ENCODE data around the gene SRPK2. TPM values are rescaled to one million over a fixed set of nuclear protein-coding genes. Genes with fewer than 3 reads are reported as not detected.
A peak's percentile ranks its signal among the peaks of the same experiment; 100 is the strongest.
"Not testable (repeated sequence)": the region's sequence is repeated elsewhere in the genome, so short reads cannot be mapped to it uniquely, and the experiment has no call there.

Gene SRPK2
- total RNA-seq, 2 donors from 2014 or later = 52.6 to 99.5 TPM

DNA sequence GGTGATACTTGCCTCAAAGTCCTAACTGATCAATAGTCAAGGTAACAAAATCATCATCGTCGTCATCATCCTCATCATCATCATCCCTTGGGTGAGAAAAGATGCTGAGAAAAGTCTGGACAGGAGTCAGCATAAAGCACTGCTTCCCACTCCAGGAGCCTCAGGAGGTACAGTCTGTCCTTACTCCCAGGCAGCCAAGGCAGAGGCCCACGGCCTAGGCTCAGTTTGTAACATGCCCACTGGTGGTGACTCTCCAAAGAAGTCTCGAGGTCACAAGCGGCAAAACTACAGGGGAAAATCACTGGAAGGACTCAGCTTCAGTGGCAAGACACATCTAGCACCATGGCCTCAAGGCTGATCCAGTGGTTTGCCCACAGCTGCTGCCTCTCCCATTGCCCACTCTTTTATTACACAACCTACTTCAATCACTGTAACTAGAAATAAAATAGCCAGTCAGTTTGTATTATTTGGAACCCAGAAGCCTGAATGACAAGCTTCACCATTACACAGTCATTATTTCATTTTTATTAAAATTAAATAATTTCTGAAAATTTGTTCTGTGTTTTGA, 150.4 kb downstream of the SRPK2 start:
- TF ChIP-seq, protein P1, sequence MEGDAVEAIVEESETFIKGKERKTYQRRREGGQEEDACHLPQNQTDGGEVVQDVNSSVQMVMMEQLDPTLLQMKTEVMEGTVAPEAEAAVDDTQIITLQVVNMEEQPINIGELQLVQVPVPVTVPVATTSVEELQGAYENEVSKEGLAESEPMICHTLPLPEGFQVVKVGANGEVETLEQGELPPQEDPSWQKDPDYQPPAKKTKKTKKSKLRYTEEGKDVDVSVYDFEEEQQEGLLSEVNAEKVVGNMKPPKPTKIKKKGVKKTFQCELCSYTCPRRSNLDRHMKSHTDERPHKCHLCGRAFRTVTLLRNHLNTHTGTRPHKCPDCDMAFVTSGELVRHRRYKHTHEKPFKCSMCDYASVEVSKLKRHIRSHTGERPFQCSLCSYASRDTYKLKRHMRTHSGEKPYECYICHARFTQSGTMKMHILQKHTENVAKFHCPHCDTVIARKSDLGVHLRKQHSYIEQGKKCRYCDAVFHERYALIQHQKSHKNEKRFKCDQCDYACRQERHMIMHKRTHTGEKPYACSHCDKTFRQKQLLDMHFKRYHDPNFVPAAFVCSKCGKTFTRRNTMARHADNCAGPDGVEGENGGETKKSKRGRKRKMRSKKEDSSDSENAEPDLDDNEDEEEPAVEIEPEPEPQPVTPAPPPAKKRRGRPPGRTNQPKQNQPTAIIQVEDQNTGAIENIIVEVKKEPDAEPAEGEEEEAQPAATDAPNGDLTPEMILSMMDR (IDR thresholded peaks at IDR 0.05) = no peak
- TF ChIP-seq POLR2AphosphoS5 (IDR thresholded peaks at IDR 0.05) (no peak), POLR2A (IDR thresholded peaks at IDR 0.05) (no peak)
- Histone ChIP-seq H3K9me3 (no peaks in the 10 kb centered on the region), H3K4me3 (no peak overlapping the region), H3K4me1 (replicated peaks) (no peaks in the 10 kb centered on the region), H3K27ac (no peak overlapping the region), H3K27me3 (replicated peaks; ENCODE audit: insufficient read depth) (no peaks in the 10 kb centered on the region), H3K36me3 (no peaks in the 10 kb centered on the region)
- intact Hi-C loops (cut with DNase I) = no loop called here
- DNase-seq (ENCODE audit: low spot score) = no peak
- WGBS = 94% methylated on average over 5 of the region's 5 CpGs

DNA sequence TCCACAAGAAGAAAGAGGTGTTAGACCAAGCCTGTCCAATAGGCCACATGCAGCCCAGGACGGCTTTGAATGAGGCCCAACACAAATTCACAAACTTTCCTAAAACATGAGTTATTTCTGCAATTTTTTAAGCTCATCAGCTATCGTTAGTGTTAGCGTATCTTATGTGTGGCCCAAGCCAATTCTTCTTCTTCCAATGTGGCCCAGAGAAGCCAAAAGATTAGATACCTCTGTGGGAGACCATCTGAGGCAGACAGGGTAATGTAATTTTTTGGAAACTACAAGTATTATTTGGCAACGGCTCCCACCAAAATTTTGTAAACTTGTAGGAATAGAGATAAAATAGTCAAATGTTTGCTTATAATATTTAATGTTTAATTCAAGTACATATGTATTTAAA, 153.8 kb downstream of the SRPK2 start:
- no peak for DNase-seq (ENCODE audit: low spot score)
- TF ChIP-seq, protein P1 (IDR thresholded peaks at IDR 0.05) = no peak
- TF ChIP-seq POLR2AphosphoS5 (IDR thresholded peaks at IDR 0.05) (no peak), POLR2A (IDR thresholded peaks at IDR 0.05) (no peak)
- WGBS = 93% methylated on average over 4 of the region's 4 CpGs

DNA sequence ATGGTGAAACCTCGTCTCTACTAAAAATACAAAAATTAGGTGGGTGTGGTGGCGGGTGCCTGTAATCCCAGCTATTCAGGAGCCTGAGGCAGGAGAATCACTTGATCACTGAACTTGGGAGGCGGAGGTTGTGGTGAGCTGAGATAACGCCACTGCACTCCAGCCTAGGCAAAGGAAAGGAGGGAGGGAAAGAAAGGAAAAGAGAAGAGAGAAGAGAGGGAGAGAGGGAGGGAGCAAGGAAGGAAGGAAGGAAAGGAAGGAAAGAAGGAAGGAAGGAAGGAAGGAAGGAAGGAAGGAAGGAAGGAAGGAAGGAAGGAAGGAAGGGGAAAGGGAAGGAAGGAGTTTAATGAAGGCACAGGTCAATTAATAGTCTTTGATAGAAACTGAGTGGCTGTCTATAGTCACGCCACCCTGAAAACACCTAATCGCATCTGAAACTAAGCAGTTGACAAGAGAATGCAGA, 155.9 kb downstream of the SRPK2 start:
- H3K27me3 ChIP-seq (replicated peaks; ENCODE audit: insufficient read depth); H3K4me3 ChIP-seq; intact Hi-C loops (cut with DNase I); H3K4me1 ChIP-seq (replicated peaks); H3K9me3 ChIP-seq; H3K36me3 ChIP-seq; H3K27ac ChIP-seq; DNase-seq (ENCODE audit: low spot score): not testable (repeated sequence)
- 90% methylated on average over 6 of the region's 6 CpGs for WGBS

More for the DNA sequence above, 153.8 kb downstream of the SRPK2 start:
- H3K27ac ChIP-seq = no peak overlapping the region
- H3K4me3 ChIP-seq = no peak overlapping the region
- H3K4me1 ChIP-seq (replicated peaks) = no peaks in the 10 kb centered on the region
- H3K27me3 ChIP-seq (replicated peaks; ENCODE audit: insufficient read depth) = no peaks in the 10 kb centered on the region
- no peaks in the 10 kb centered on the region for H3K9me3 ChIP-seq
- no peaks in the 10 kb centered on the region for H3K36me3 ChIP-seq
- intact Hi-C loops (cut with DNase I) = no loop called here

DNA sequence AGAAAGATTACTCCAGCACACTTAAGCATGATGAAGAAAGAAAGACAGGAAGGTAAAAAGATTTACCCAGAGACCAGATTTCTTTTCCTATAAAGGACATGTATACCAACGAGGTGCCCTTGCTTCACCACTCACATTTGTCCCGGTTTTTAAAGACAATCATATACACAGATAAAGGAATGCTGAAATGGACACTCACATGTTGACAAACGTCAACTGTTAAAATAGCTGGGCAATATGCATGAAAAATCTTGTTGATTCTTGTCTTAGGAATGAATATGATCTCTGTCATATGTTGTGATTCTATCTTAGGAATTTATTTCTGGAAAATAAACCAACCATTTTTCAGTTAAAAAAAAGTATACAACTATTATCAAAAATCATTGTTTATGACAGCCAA, 158.2 kb downstream of the SRPK2 start:
- TF ChIP-seq POLR2A (IDR thresholded peaks at IDR 0.05) (no peak), POLR2AphosphoS5 (IDR thresholded peaks at IDR 0.05) (no peak)
- TF ChIP-seq, protein P1 (IDR thresholded peaks at IDR 0.05) = no peak
- Histone ChIP-seq H3K4me3 (no peak overlapping the region), H3K27me3 (replicated peaks; ENCODE audit: insufficient read depth) (no peaks in the 10 kb centered on the region), H3K9me3 (no peaks in the 10 kb centered on the region), H3K4me1 (replicated peaks) (no peaks in the 10 kb centered on the region), H3K36me3 (no peaks in the 10 kb centered on the region), H3K27ac (no peak overlapping the region)
- DNase-seq (ENCODE audit: low spot score) = no peak
- 36% methylated on average over 3 of the region's 3 CpGs for WGBS
- intact Hi-C loops (cut with DNase I) = no loop called here

DNA sequence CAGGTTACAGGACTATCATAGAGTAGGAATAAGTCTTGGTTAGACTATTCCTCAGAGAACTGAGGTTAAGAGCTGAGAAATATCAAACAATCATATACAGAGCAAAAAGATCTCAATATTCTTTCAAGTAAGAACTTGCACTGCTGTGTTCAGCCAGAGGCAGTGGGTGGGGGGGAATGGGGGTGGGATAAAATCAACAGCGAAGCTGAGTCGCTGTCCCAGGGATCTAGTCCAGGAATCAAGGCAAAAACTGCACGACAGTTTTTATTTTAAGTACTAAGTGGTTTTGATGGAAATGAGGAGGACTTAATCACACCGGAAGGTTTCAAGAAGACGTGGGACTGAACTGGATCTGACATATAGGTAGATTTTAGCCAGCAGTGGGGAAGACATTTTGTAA, 159.1 kb downstream of the SRPK2 start:
- 43% methylated on average over 5 of the region's 5 CpGs for WGBS
- Histone ChIP-seq H3K4me1 (replicated peaks) (no peaks in the 10 kb centered on the region), H3K9me3 (no peaks in the 10 kb centered on the region), H3K27me3 (replicated peaks; ENCODE audit: insufficient read depth) (no peaks in the 10 kb centered on the region), H3K4me3 (no peak overlapping the region), H3K27ac (peak overlapping the region in 1 of 2 donors; percentile 2), H3K36me3 (no peaks in the 10 kb centered on the region)
- intact Hi-C loops (cut with DNase I) = no loop called here
- no peak for TF ChIP-seq POLR2AphosphoS5 (IDR thresholded peaks at IDR 0.05)
- TF ChIP-seq, protein P1 (IDR thresholded peaks at IDR 0.05) = no peak
- no peak for TF ChIP-seq POLR2A (IDR thresholded peaks at IDR 0.05)
- no peak for DNase-seq (ENCODE audit: low spot score)

All from prostate gland (tissue), 2 donors.